HepG2 (cell line): Measurements from ENCODE around the gene ANAPC2. TPM values are rescaled to one million over a fixed set of nuclear protein-coding genes. Genes with fewer than 3 reads are reported as not detected.
A peak's percentile ranks its signal among the peaks of the same experiment; 100 is the strongest.

Experiments used
- ARID2 ChIP-seq: sonication (generic); formaldehyde crosslinking; IDR thresholded peaks from 2 replicates; pipeline ENCODE4 v1.8.1; 2022; ENCODE audit warnings: mild to moderate bottlenecking, missing genetic modification reagents, borderline replicate concordance
- ATF2 ChIP-seq: sonication (generic); formaldehyde crosslinking; IDR thresholded peaks from 2 replicates; pipeline ENCODE4 v1.4.0; 2020; ENCODE audit warnings: missing genetic modification reagents
- DBP ChIP-seq: sonication (generic); formaldehyde crosslinking; IDR thresholded peaks from 2 replicates; pipeline ENCODE4 v1.4.0; 2020; ENCODE audit warnings: missing genetic modification reagents; ENCODE audit errors: not compliant biosample characterization
- E2F5 ChIP-seq: sonication (generic); formaldehyde crosslinking; conservative IDR thresholded peaks from 2 replicates; pipeline ENCODE4 v1.4.0; 2020; ENCODE audit warnings: missing genetic modification reagents
- HNRNPH1 ChIP-seq: fragments of 200-400 bp; formaldehyde crosslinking; optimal IDR thresholded peaks from 2 replicates; pipeline ENCODE3; 2017; ENCODE audit warnings: mild to moderate bottlenecking, low read depth, low read length
- MAF1 ChIP-seq: sonication (generic); formaldehyde crosslinking; IDR thresholded peaks from 2 replicates; pipeline ENCODE4 v1.5.0; 2020; ENCODE audit warnings: missing genetic modification reagents, borderline replicate concordance
- MEIS2 ChIP-seq: sonication (generic); formaldehyde crosslinking; IDR thresholded peaks from 2 replicates; pipeline ENCODE4 v1.9.0; 2021; ENCODE audit warnings: mild to moderate bottlenecking, missing genetic modification reagents
- MYC ChIP-seq: sonication (generic); formaldehyde crosslinking; IDR thresholded peaks from 2 replicates; pipeline ENCODE4 v1.9.0; 2021; ENCODE audit warnings: missing genetic modification reagents, borderline replicate concordance
- SUZ12 ChIP-seq: fragments of 150-350 bp; IDR thresholded peaks from 2 replicates; pipeline ENCODE4 v1.6.1; 2014; ENCODE audit warnings: low read depth, low read length
- TBX3 ChIP-seq: fragments of 450-650 bp; IDR thresholded peaks from 2 replicates; pipeline ENCODE4 v1.6.1; 2017; ENCODE audit warnings: antibody characterized with exemption, mild to moderate bottlenecking, inconsistent platforms, borderline replicate concordance
- THYN1 ChIP-seq: sonication (generic); formaldehyde crosslinking; IDR thresholded peaks from 2 replicates; pipeline ENCODE4 v1.8.1; 2023; ENCODE audit warnings: low read depth, mild to moderate bottlenecking, moderate library complexity, missing genetic modification reagents, borderline replicate concordance
- ZFP36L2 ChIP-seq: sonication (generic); formaldehyde crosslinking; IDR thresholded peaks from 2 replicates; pipeline ENCODE4 v1.4.0; 2020; ENCODE audit warnings: missing genetic modification reagents
- ZNF280B ChIP-seq: sonication (generic); formaldehyde crosslinking; IDR thresholded peaks from 2 replicates; pipeline ENCODE4 v1.5.0; 2020; ENCODE audit warnings: missing genetic modification reagents, mild to moderate bottlenecking, borderline replicate concordance
- ZNF362 ChIP-seq: sonication (generic); formaldehyde crosslinking; IDR thresholded peaks from 2 replicates; pipeline ENCODE4 v1.4.0; 2020; ENCODE audit warnings: missing genetic modification reagents, mild to moderate bottlenecking, borderline replicate concordance
- ZNF503 ChIP-seq: sonication (generic); formaldehyde crosslinking; IDR thresholded peaks from 2 replicates; pipeline ENCODE4 v1.4.0; 2020; ENCODE audit warnings: missing genetic modification reagents
- ZNF691 ChIP-seq: sonication (generic); formaldehyde crosslinking; IDR thresholded peaks from 2 replicates; pipeline ENCODE4 v1.4.0; 2020; ENCODE audit warnings: missing genetic modification reagents, low read depth, mild to moderate bottlenecking, borderline replicate concordance
- ZNF777 ChIP-seq: sonication (generic); formaldehyde crosslinking; IDR thresholded peaks from 2 replicates; pipeline ENCODE4 v1.4.0; 2020; ENCODE audit warnings: missing genetic modification reagents
- ZSCAN30 ChIP-seq: sonication (generic); formaldehyde crosslinking; IDR thresholded peaks from 2 replicates; pipeline ENCODE4 v1.5.0; 2020; ENCODE audit warnings: mild to moderate bottlenecking, missing genetic modification reagents
- polyA plus RNA-seq, 8 experiments: library from polyadenylated mRNA; depleted of rRNA in 3 of 8; stranded (reverse) in 7 of 8; unstranded in 1 of 8; fragments of >200 nt; fragmentation: Illumina TruSeq in 4 of 8; extraction: Trizol in 4 of 8; gene quantifications; 2 replicates each; pipeline versions ENCODE4 v1.2.1 to v1.2.3, GENCODE V29; 2011 to 2016; ENCODE audit warnings: low read depth in 4 of 8, missing spikeins in 1 of 8, mixed read lengths in 1 of 8; ENCODE audit not compliant: insufficient read depth in 1 of 8
- total RNA-seq, 5 experiments: library from RNA; depleted of rRNA; stranded (reverse); fragments of >200 nt; fragmentation: Illumina TruSeq; extraction: Trizol; gene quantifications; 2 replicates each; pipeline ENCODE4 v1.2.3, GENCODE V29; 2016; ENCODE audit warnings: low read depth in 1 of 5

The ANAPC2 gene
- total and polyA plus RNA-seq, 2 of the 13 experiments (the other 11 are each of a cell fraction or from before 2014, with no cell fraction given) = 12.3 to 15.4 TPM

GRCh38 chr9:137205126-137206069, 17.0 kb upstream of the ANAPC2 start, which contains the start of the genes NDOR1 and TMEM203 (continued):
- TF ChIP-seq TBX3 = no peak
- peak; percentile 81; the same call in 1 of the 2 replicates for TF ChIP-seq MYC (CRISPR knock-in tag)
- TF ChIP-seq ZFP36L2 (CRISPR knock-in tag) = no peak
- peak; percentile 62; the same call in 1 of the 2 replicates for TF ChIP-seq ATF2 (CRISPR knock-in tag)
- no peak for TF ChIP-seq ZSCAN30 (CRISPR knock-in tag)
- no peak for TF ChIP-seq ZNF362 (CRISPR knock-in tag)
- 0 out of 2 replicates have a peak, but pooled peaks have one; percentile 75 for TF ChIP-seq MAF1 (CRISPR knock-in tag)
- TF ChIP-seq ZNF503 = no peak; the same call in 1 of the 2 replicates
- no peak for TF ChIP-seq MEIS2 (CRISPR knock-in tag)
- no peak for TF ChIP-seq DBP
- TF ChIP-seq E2F5 = peak; percentile 96
- peak; percentile 81 for TF ChIP-seq ZNF777
- no peak for TF ChIP-seq SUZ12
- TF ChIP-seq ZNF280B (CRISPR knock-in tag) = no peak
- TF ChIP-seq ARID2 (CRISPR knock-in tag) = no peak
- TF ChIP-seq THYN1 = no peak
- TF ChIP-seq HNRNPH1 = no peak
- TF ChIP-seq ZNF691 (CRISPR knock-in tag) = peak; percentile 25; the same call in 1 of the 2 replicates
